AG09309 (cell line): Measurements from ENCODE around the gene TOR1AIP2.
A peak's percentile ranks its signal among the peaks of the same experiment; 100 is the strongest.
"Not testable (repeated sequence)": the region's sequence is repeated elsewhere in the genome, so short reads cannot be mapped to it uniquely, and the experiment has no call there.

Experiments
- DNase-seq: peaks from one replicate; pipeline ENCODE4 v3.0.0-alpha.2; 2010; ENCODE audit warnings: low read depth
- H3K4me3 ChIP-seq: 2 replicates; pipeline ENCODE4 v1.5.1; 2011; ENCODE audit warnings: mild to moderate bottlenecking, low read depth, low read length, moderate library complexity; ENCODE audit not compliant: control insufficient read depth
- TF ChIP-seq, protein P1 (sequence below): IDR thresholded peaks from 2 replicates; pipeline ENCODE4 v1.5.1; 2011; ENCODE audit warnings: mild to moderate bottlenecking, low read depth, low read length, inconsistent platforms; ENCODE audit not compliant: insufficient read depth, control insufficient read depth; ENCODE audit errors: missing control alignments

Gene TOR1AIP2

GRCh38 chr1:179808503-179808902, 69.1 kb downstream of the TOR1AIP2 start:
- H3K4me3 ChIP-seq: no peak overlapping the region
- TF ChIP-seq, protein P1, sequence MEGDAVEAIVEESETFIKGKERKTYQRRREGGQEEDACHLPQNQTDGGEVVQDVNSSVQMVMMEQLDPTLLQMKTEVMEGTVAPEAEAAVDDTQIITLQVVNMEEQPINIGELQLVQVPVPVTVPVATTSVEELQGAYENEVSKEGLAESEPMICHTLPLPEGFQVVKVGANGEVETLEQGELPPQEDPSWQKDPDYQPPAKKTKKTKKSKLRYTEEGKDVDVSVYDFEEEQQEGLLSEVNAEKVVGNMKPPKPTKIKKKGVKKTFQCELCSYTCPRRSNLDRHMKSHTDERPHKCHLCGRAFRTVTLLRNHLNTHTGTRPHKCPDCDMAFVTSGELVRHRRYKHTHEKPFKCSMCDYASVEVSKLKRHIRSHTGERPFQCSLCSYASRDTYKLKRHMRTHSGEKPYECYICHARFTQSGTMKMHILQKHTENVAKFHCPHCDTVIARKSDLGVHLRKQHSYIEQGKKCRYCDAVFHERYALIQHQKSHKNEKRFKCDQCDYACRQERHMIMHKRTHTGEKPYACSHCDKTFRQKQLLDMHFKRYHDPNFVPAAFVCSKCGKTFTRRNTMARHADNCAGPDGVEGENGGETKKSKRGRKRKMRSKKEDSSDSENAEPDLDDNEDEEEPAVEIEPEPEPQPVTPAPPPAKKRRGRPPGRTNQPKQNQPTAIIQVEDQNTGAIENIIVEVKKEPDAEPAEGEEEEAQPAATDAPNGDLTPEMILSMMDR: no peak
- no peak for DNase-seq

DNA sequence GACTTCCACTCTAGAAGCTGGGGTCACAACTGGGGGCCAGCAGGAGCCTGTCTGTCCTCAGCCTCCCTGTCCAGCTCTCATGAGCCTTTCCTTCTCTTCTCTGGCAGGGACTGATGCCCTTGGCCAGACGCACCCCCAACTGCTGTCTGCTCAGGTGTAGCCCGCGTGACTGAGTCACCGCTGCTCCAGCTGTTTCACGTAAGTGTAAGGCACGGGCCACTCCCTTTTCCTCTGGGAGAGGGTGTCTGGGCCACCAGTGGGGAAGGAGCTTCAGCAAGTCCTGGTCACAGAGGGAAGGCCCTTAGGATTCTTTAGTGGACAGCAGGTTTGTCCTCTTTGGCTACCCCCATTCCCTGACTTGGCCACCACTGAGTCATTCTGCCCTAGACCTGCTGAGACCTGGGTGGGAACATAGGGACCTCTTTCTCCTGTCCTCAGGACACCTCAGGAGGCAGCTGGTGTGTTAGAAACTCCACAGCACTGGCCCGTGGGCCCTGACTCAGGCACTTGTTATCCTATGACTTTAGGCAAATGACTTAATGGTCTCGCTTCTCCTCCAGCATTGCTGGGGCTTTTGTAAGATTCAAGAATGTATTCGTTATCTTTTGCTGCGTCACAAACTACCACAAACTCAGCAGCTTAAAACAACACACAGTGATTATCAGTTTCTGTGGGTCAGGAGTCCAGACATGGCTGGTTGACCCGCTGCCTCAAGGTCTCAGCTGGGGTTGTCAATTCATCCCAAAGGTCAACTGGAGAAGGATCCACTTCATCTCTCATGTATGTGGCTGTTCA, 69.7 kb downstream of the TOR1AIP2 start:
- H3K4me3 ChIP-seq: no peak overlapping the region
- peak; percentile 61 for DNase-seq
- TF ChIP-seq, protein P1: no peak

DNA sequence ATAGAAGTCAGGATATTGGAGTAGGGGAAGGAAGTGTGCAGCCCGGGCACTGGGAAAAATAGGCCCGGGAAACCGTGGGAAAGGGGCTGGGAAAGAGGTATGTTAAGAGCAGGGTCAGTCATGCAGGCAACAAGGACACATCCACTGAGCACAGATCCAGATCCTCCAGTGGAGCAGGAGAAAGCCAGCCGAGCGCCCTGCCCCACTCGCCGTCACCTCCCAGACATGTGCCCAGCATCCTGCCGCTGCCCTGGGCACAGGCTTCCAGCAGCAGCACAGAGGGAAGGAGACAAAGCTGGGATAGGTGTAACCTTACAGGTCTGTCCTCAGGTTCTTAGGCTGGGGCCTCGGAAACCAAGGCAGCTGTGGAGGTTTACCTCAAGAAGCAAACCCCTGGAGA, 70.3 kb downstream of the TOR1AIP2 start:
- TF ChIP-seq, protein P1: no peak
- no peak for DNase-seq
- H3K4me3 ChIP-seq: no peak overlapping the region

DNA sequence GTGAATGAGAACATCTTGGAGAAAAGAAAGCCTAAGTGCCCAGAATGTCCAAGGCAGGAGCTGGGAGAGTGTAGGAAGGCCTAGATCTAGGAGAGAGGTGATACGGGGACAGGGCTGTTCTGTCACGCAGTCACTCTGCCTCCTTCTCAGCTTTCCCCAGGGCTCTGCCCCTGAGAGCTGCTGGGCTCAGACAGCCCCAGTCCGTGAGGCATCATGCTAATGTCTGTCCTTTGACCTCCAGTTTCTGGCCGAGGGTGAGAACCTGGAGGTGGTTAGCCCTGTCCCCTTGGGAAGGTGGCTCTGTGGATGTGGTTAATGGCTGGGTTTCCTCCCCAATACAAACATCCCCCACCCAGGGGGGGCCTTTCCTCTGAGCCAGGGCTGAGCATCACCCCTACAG, 71.3 kb downstream of the TOR1AIP2 start:
- TF ChIP-seq, protein P1: no peak
- H3K4me3 ChIP-seq: no peak overlapping the region
- no peak for DNase-seq

- H3K4me3 ChIP-seq: no peak overlapping the region
- DNase-seq: no peak
- TF ChIP-seq, protein P1: no peak
These were observed 72.1 kb downstream of the TOR1AIP2 start for GRCh38 chr1:179805291-179806195.

DNA sequence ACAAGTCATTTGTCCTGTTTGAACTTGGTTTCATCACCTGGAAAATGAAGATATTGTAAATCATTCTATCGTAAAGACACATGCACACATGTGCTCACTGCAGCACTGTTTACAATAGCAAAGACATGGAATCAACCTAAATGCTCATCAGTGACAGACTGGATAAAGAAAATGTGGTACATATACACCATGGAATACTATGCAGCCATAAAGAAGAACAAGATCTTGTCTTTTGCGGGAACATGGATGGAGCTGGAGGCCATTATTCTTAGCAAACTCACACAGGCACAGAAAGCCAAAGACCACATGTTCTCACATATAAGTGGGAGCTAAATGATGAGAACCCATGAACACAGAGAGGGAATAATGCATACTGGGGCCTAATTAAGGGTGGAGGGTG, 73.2 kb downstream of the TOR1AIP2 start:
- H3K4me3 ChIP-seq, DNase-seq: not testable (repeated sequence)

- TF ChIP-seq, protein P1: no peak
- DNase-seq: no peak
- no peak overlapping the region for H3K4me3 ChIP-seq
These were observed 73.7 kb downstream of the TOR1AIP2 start for GRCh38 chr1:179803918-179804317.
